Astrocyte (in vitro differentiated cells and primary cell): ENCODE data around the gene S100A1. TPM values are rescaled to one million over a fixed set of nuclear protein-coding genes. Genes with fewer than 3 reads are reported as not detected.
"Not testable (repeated sequence)": the region's sequence is repeated elsewhere in the genome, so short reads cannot be mapped to it uniquely, and the experiment has no call there.

Source experiments
- DNase-seq: peaks from one replicate; pipeline ENCODE4 v3.0.0-alpha.2; 2010; ENCODE audit warnings: low read depth
- FAIRE-seq: peaks from 2 replicates; lab custom pipeline; 2011; peaks lifted over from hg19 to GRCh38; lab: Jason Lieb, UNC
- H2AFZ ChIP-seq: 2 replicates; pipeline ENCODE4 v1.6.0; 2012; ENCODE audit warnings: low read depth, low read length, inconsistent platforms
- H3K27ac ChIP-seq: 2 replicates; pipeline ENCODE4 v1.5.1; 2011; ENCODE audit warnings: low read depth, low read length, inconsistent platforms
- H3K27me3 ChIP-seq: 2 replicates; pipeline ENCODE4 v1.6.0; 2011; ENCODE audit warnings: low read length, inconsistent platforms; ENCODE audit not compliant: insufficient read depth
- H3K36me3 ChIP-seq: 2 replicates; pipeline ENCODE4 v1.5.1; 2011; ENCODE audit warnings: low read length, inconsistent platforms; ENCODE audit not compliant: insufficient read depth
- H3K4me1 ChIP-seq: 2 replicates; pipeline ENCODE4 v1.5.1; 2011; ENCODE audit warnings: low read length, inconsistent platforms; ENCODE audit not compliant: insufficient read depth
- H3K4me2 ChIP-seq: 2 replicates; pipeline ENCODE4 v1.6.0; 2012; ENCODE audit warnings: low read length, inconsistent platforms
- H3K4me3 ChIP-seq: 2 replicates; pipeline ENCODE4 v1.5.1; 2011; ENCODE audit warnings: low read depth, mild to moderate bottlenecking, low read length, inconsistent platforms; ENCODE audit not compliant: insufficient read depth
- H3K79me2 ChIP-seq: 2 replicates; pipeline ENCODE4 v1.6.0; 2012; ENCODE audit warnings: mild to moderate bottlenecking, low read length, inconsistent platforms; ENCODE audit not compliant: insufficient read depth
- H3K9ac ChIP-seq: 2 replicates; pipeline ENCODE4 v1.6.0; 2012; ENCODE audit warnings: mild to moderate bottlenecking, low read length, inconsistent platforms
- H3K9me3 ChIP-seq: 2 replicates; pipeline ENCODE4 v1.5.1; 2012; ENCODE audit warnings: low read depth, mild to moderate bottlenecking, low read length, inconsistent platforms; ENCODE audit not compliant: insufficient read depth
- H4K20me1 ChIP-seq: 2 replicates; pipeline ENCODE4 v1.6.0; 2012; ENCODE audit warnings: low read length, inconsistent platforms; ENCODE audit not compliant: insufficient read depth
- H3K27ac Mint-ChIP-seq: one replicate; pipeline ENCODE4 v1.8.0; 2021; ENCODE audit warnings: mild to moderate bottlenecking, mixed read lengths; ENCODE audit not compliant: unreplicated experiment
- H3K27me3 Mint-ChIP-seq: one replicate; pipeline ENCODE4 v1.8.0; 2021; ENCODE audit warnings: low read depth, mixed read lengths; ENCODE audit not compliant: unreplicated experiment
- H3K36me3 Mint-ChIP-seq: one replicate; pipeline ENCODE4 v1.8.0; 2021; ENCODE audit warnings: low read depth, mixed read lengths; ENCODE audit not compliant: unreplicated experiment
- H3K4me1 Mint-ChIP-seq: one replicate; pipeline ENCODE4 v1.8.0; 2021; ENCODE audit warnings: low read depth, mixed read lengths; ENCODE audit not compliant: unreplicated experiment
- H3K4me3 Mint-ChIP-seq: one replicate; pipeline ENCODE4 v1.8.0; 2021; ENCODE audit warnings: mild to moderate bottlenecking, moderate library complexity, mixed read lengths; ENCODE audit not compliant: unreplicated experiment
- H3K9me3 Mint-ChIP-seq: one replicate; pipeline ENCODE4 v1.8.0; 2021; ENCODE audit warnings: mild to moderate bottlenecking, mixed read lengths; ENCODE audit not compliant: unreplicated experiment
- CTCF ChIP-seq: IDR thresholded peaks from 2 replicates; pipeline ENCODE4 v1.5.1; 2011; ENCODE audit warnings: low read depth, mild to moderate bottlenecking, inconsistent platforms, low read length, moderate library complexity; ENCODE audit not compliant: insufficient read depth
- EZH2 ChIP-seq: IDR thresholded peaks from 2 replicates; pipeline ENCODE4 v1.6.1; 2012; ENCODE audit warnings: mild to moderate bottlenecking, low read length, inconsistent platforms; ENCODE audit not compliant: insufficient read depth
- total RNA-seq: library from RNA; stranded (reverse); gene quantifications from 2 replicates; pipeline ENCODE4 v1.2.1, GENCODE V29; 2021

S100A1 gene
- total RNA-seq, 1 donor from 2014 or later: 1.7 TPM

- Histone ChIP-seq H4K20me1 (no peaks in the 10 kb centered on the region), H3K27me3 (no peaks in the 10 kb centered on the region), H3K36me3 (no peaks in the 10 kb centered on the region), H2AFZ (no peak overlapping the region), H3K79me2 (no peaks in the 10 kb centered on the region), H3K9ac (no peak overlapping the region), H3K4me3 (no peak overlapping the region), H3K4me1 (peaks cover 7% of the 10 kb centered on the region), H3K4me2 (no peak overlapping the region), H3K9me3 (no peaks in the 10 kb centered on the region), H3K27ac (no peak overlapping the region)
- DNase-seq (no peak), FAIRE-seq (no peak)
- Mint-ChIP-seq H3K4me1 (no peaks in the 10 kb centered on the region), H3K9me3 (no peaks in the 10 kb centered on the region), H3K27me3 (no peaks in the 10 kb centered on the region), H3K36me3 (no peaks in the 10 kb centered on the region), H3K27ac (no peak overlapping the region), H3K4me3 (no peak overlapping the region)
- TF ChIP-seq EZH2: no peak
- TF ChIP-seq CTCF: no peak
These were observed 40.9 kb upstream of the S100A1 start for GRCh38 chr1:153587314-153587713.

- H3K4me3 Mint-ChIP-seq, H3K4me1 Mint-ChIP-seq, H3K4me1 ChIP-seq, H3K27me3 ChIP-seq, H3K27ac ChIP-seq, H3K9ac ChIP-seq, H3K9me3 ChIP-seq, H3K27ac Mint-ChIP-seq, H3K36me3 ChIP-seq, H3K4me3 ChIP-seq, H3K79me2 ChIP-seq, H3K4me2 ChIP-seq, H2AFZ ChIP-seq, H3K36me3 Mint-ChIP-seq, H3K9me3 Mint-ChIP-seq, H3K27me3 Mint-ChIP-seq, H4K20me1 ChIP-seq, FAIRE-seq, DNase-seq: not testable (repeated sequence)
These were observed 40.2 kb upstream of the S100A1 start for GRCh38 chr1:153588033-153588432.

GRCh38 chr1:153588482-153588881 lies 39.8 kb upstream of the S100A1 start:
- Mint-ChIP-seq H3K27ac (no peak overlapping the region), H3K36me3 (no peaks in the 10 kb centered on the region), H3K9me3 (no peaks in the 10 kb centered on the region), H3K4me3 (no peak overlapping the region), H3K4me1 (no peaks in the 10 kb centered on the region), H3K27me3 (no peaks in the 10 kb centered on the region)
- H2AFZ ChIP-seq: no peak overlapping the region
- H3K79me2 ChIP-seq: no peaks in the 10 kb centered on the region
- no peak overlapping the region for H3K4me3 ChIP-seq
- no peaks in the 10 kb centered on the region for H3K36me3 ChIP-seq
- no peaks in the 10 kb centered on the region for H3K27me3 ChIP-seq
- no peak overlapping the region for H3K27ac ChIP-seq
- FAIRE-seq (no peak), DNase-seq (no peak)
- no peak overlapping the region for H3K4me2 ChIP-seq
- TF ChIP-seq CTCF (no peak), EZH2 (no peak)
- no peak overlapping the region for H3K9ac ChIP-seq
- no peaks in the 10 kb centered on the region for H4K20me1 ChIP-seq
- H3K4me1 ChIP-seq: peaks cover 7% of the 10 kb centered on the region
- no peaks in the 10 kb centered on the region for H3K9me3 ChIP-seq
